Measurements from ENCODE around the gene HMGXB4.

The HMGXB4 gene

DNA sequence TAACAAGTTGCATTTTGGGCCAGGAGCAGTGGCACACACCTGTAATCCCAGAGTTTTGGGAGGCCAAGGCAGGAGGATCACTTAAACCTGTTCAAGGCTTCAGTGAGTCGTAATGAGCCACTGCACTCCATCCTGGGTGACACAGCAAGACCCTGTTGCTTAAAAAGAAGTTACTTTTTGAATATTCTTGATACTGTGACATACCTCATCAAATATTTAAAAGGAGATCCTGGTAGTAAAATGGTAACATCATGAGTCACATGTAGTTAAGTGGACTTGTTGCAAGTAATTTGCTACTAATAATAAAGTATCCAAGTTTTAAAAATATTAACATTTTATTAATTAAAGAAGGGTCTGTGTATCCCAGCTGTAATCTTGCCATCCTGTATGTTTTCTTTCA, 18.3 kb downstream of the HMGXB4 start:
- DNase-seq = no peak
- Histone ChIP-seq H3K4me1 (no peaks in the 10 kb centered on the region), H3K27ac (no peak overlapping the region), H3K36me3 (peaks cover 0 to 58% (median 16%) of the 10 kb centered on the region in 3 donors), H3K27me3 (no peaks in the 10 kb centered on the region), H3K4me3 (no peak overlapping the region), H3K9me3 (no peaks in the 10 kb centered on the region)
- TF ChIP-seq, protein P1, sequence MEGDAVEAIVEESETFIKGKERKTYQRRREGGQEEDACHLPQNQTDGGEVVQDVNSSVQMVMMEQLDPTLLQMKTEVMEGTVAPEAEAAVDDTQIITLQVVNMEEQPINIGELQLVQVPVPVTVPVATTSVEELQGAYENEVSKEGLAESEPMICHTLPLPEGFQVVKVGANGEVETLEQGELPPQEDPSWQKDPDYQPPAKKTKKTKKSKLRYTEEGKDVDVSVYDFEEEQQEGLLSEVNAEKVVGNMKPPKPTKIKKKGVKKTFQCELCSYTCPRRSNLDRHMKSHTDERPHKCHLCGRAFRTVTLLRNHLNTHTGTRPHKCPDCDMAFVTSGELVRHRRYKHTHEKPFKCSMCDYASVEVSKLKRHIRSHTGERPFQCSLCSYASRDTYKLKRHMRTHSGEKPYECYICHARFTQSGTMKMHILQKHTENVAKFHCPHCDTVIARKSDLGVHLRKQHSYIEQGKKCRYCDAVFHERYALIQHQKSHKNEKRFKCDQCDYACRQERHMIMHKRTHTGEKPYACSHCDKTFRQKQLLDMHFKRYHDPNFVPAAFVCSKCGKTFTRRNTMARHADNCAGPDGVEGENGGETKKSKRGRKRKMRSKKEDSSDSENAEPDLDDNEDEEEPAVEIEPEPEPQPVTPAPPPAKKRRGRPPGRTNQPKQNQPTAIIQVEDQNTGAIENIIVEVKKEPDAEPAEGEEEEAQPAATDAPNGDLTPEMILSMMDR (IDR thresholded peaks at IDR 0.05) = no peak
- intact Hi-C loops (cut with DNase I; ENCODE audit: low total_unique reads) = no loop called here

DNA sequence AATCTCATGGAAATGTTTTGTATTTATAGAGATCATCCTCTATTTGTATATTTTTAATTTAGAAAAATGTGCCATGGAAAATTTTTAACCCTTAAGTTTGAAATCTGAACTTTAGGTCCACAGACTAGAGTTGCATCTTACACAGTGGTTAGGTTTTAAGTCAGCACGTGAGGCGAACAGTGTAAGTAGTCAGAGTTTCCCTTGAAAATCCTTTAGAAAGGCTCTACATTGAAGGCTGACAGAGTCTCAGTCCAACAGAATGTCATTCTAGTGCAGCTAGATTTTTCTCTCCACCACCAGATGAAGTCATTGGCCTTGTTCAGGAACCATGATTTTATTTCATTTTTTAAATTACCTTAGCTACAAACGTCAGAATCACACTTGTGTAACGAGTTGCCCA, 18.7 kb downstream of the HMGXB4 start:
- H3K36me3 ChIP-seq = peaks cover 0 to 58% (median 14%) of the 10 kb centered on the region in 3 donors
- H3K9me3 ChIP-seq = no peaks in the 10 kb centered on the region
- no peaks in the 10 kb centered on the region for H3K4me1 ChIP-seq
- intact Hi-C loops (cut with DNase I; ENCODE audit: low total_unique reads) = no loop called here
- no peaks in the 10 kb centered on the region for H3K27me3 ChIP-seq
- DNase-seq = no peak
- no peak overlapping the region for H3K27ac ChIP-seq
- TF ChIP-seq, protein P1 (IDR thresholded peaks at IDR 0.05) = no peak
- no peak overlapping the region for H3K4me3 ChIP-seq

GRCh38 chr22:35288116-35288515, 30.8 kb downstream of the HMGXB4 start:
- Histone ChIP-seq H3K4me1 (no peaks in the 10 kb centered on the region), H3K27me3 (no peaks in the 10 kb centered on the region), H3K4me3 (no peak overlapping the region), H3K27ac (no peak overlapping the region), H3K36me3 (peaks cover 68 to 87% (median 85%) of the 10 kb centered on the region in 3 donors), H3K9me3 (no peaks in the 10 kb centered on the region)
- TF ChIP-seq, protein P1 (IDR thresholded peaks at IDR 0.05) = no peak
- DNase-seq = no peak
- intact Hi-C loops (cut with DNase I; ENCODE audit: low total_unique reads) = no loop called here

- H3K4me1 ChIP-seq = no peaks in the 10 kb centered on the region
- H3K9me3 ChIP-seq = no peaks in the 10 kb centered on the region
- no peak overlapping the region for H3K27ac ChIP-seq
- DNase-seq = no peak
- no peak overlapping the region for H3K4me3 ChIP-seq
- intact Hi-C loops (cut with DNase I; ENCODE audit: low total_unique reads) = no loop called here
- H3K36me3 ChIP-seq = peaks cover 52 to 71% (median 62%) of the 10 kb centered on the region in 3 donors
- TF ChIP-seq, protein P1 (IDR thresholded peaks at IDR 0.05) = no peak
- no peaks in the 10 kb centered on the region for H3K27me3 ChIP-seq
Observed at GRCh38 chr22:35292786-35293185, 35.5 kb downstream of the HMGXB4 start.

DNA sequence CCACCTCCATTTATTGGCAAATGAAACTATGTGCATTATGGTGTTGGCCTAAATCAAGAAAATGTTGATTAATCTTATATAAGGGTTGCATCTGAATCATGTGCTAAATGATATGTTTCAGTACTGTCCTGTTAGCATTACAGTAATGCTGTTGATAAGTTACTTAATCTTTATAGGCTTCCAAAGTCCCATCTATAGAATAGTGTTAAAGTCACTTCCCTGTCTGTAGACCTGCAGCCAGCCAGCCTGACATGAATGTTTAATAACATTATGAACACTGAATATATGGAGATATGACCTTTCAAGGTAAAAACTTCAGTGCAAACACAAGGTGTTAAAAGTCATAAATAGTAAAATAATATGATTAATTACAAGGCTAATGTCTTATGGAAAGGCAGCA, 38.8 kb downstream of the HMGXB4 start:
- no peak for DNase-seq
- intact Hi-C loops (cut with DNase I; ENCODE audit: low total_unique reads) = no loop called here
- Histone ChIP-seq H3K27me3 (no peaks in the 10 kb centered on the region), H3K27ac (no peak overlapping the region), H3K4me3 (no peak overlapping the region), H3K4me1 (peaks cover 0 to 11% (median 8%) of the 10 kb centered on the region in 4 donors), H3K36me3 (peaks cover 20 to 38% (median 31%) of the 10 kb centered on the region in 3 donors), H3K9me3 (no peaks in the 10 kb centered on the region)
- TF ChIP-seq, protein P1 (IDR thresholded peaks at IDR 0.05) = no peak

GRCh38 chr22:35299217-35299672, 42.0 kb downstream of the HMGXB4 start:
- Histone ChIP-seq H3K27me3 (no peaks in the 10 kb centered on the region), H3K27ac (peak overlapping the region; percentile 97), H3K4me3 (peak overlapping the region; percentile 69 to 87), H3K9me3 (no peaks in the 10 kb centered on the region), H3K4me1 (peaks cover 0 to 22% (median 11%) of the 10 kb centered on the region in 4 donors), H3K36me3 (peaks cover 0 to 8% (median 1%) of the 10 kb centered on the region in 3 donors)
- TF ChIP-seq, protein P1 (IDR thresholded peaks at IDR 0.05) = peak; percentile 11 to 13
- intact Hi-C loops (cut with DNase I; ENCODE audit: low total_unique reads) = no loop called here
- no peak for DNase-seq
